ENCODE measurements around the gene AKAP6.

Gene AKAP6

GRCh38 chr14:32472076-32472475, 143.0 kb downstream of the AKAP6 start:
- Mint-ChIP-seq H3K27me3 (no peaks in the 10 kb centered on the region), H3K36me3 (no peaks in the 10 kb centered on the region), H3K27ac (no peak overlapping the region), H3K4me3 (no peak overlapping the region), H3K4me1 (no peaks in the 10 kb centered on the region), H3K9me3 (no peaks in the 10 kb centered on the region)
- no peak for DNase-seq
- CTCF ChIA-PET = no interaction called here

DNA sequence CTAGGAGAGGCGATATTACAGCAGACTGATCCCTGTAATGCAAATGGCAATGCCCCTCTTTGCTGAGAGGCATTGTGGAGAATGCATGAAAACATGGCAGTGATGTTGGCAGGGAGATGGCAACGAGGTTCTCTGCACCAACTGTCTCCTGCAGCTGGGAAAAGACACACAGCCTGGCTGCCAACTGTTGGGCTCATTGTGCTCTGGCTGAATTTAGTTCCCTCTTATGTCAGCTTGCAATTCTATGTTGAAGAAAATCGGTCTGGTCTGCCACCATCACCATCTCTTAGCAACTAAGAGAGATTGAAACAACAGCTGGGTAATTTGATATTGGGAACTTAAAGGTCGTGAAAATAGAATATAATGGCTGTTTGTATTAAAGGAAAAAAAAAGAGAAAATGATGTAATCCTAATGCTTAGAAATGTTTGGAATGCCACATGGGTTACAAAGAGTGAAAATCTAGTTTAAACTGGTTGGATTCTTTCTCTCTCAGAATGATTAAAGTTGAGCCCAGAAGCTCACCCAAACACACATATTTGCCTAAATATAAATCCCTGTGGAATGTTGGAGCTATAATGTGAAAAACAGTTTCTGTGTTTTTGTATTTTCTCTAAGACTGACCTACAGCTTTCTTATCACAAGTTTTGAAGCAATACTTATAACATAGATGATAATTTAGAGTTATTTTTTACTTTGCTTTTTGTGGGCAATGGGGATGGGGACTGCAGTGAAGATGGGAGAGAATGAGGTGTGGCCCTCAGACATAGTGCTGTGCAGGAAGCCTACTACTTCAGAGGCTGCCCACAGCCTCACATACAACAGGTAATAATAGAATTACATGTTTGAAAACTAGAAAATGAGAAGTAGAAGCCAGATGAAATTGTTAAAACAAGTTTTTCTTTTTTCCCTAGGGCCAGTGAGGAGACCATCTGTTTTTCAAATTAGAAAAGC, 143.7 kb downstream of the AKAP6 start:
- DNase-seq = no peak
- Mint-ChIP-seq H3K9me3 (no peaks in the 10 kb centered on the region), H3K4me3 (no peak overlapping the region), H3K4me1 (no peaks in the 10 kb centered on the region), H3K27ac (no peak overlapping the region), H3K36me3 (no peaks in the 10 kb centered on the region), H3K27me3 (no peaks in the 10 kb centered on the region)
- CTCF ChIA-PET = no interaction called here

DNA sequence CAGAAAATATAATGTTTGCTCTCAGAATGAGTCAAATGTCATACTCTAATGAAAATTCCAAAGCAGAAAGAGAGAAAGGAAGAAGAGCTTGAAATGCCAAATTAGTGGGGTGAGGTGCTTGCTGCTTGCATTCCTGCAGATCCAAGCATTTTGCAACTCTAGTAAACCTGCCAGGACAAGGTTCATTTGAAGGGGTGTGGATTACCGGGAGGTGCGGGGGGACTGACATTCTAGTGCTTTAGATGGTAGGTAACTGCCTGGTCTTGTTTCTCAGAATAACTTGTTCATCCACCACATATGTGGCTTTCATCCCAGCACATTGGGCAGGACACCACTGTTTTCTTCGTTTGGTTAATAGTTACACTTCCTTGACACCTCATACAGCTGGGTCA, 144.4 kb downstream of the AKAP6 start:
- DNase-seq = no peak
- CTCF ChIA-PET = interaction anchor here (0.8 kb wide), 1 partner anchor 39 kb away, joined by 3 read pairs; no protein-coding TSS in a partner anchor
- no peak overlapping the region for H3K27ac Mint-ChIP-seq
- H3K4me3 Mint-ChIP-seq = no peak overlapping the region
- no peaks in the 10 kb centered on the region for H3K4me1 Mint-ChIP-seq
- H3K9me3 Mint-ChIP-seq = no peaks in the 10 kb centered on the region
- no peaks in the 10 kb centered on the region for H3K36me3 Mint-ChIP-seq
- H3K27me3 Mint-ChIP-seq = no peaks in the 10 kb centered on the region

- Mint-ChIP-seq H3K4me1 (no peaks in the 10 kb centered on the region), H3K27ac (no peak overlapping the region), H3K4me3 (no peak overlapping the region), H3K9me3 (no peaks in the 10 kb centered on the region), H3K27me3 (no peaks in the 10 kb centered on the region), H3K36me3 (no peaks in the 10 kb centered on the region)
- DNase-seq = no peak
- CTCF ChIA-PET = no interaction called here
These were observed 145.5 kb downstream of the AKAP6 start for GRCh38 chr14:32474478-32475195.

DNA sequence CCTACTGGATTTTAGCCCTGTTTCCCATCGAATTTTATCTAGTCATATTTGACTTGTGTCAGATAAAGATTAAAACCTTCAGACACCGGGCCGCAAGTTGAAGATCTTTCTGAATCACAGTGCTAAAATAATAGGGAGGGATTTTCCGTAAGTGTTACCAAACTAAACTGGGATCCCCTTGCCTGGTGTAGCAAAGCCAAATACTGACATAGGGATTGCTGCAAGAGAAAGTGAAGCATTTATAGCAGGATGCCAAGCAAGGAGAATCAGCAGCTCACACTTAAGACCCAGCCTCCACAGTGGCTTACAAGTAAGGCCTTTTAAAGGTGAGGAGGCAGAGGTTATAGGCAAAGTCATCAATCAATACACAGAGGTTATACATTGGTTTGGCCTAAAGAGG, 147.4 kb downstream of the AKAP6 start:
- no peaks in the 10 kb centered on the region for H3K27me3 Mint-ChIP-seq
- no peaks in the 10 kb centered on the region for H3K9me3 Mint-ChIP-seq
- CTCF ChIA-PET = no interaction called here
- H3K27ac Mint-ChIP-seq = no peak overlapping the region
- no peaks in the 10 kb centered on the region for H3K36me3 Mint-ChIP-seq
- DNase-seq = no peak
- no peaks in the 10 kb centered on the region for H3K4me1 Mint-ChIP-seq
- H3K4me3 Mint-ChIP-seq = no peak overlapping the region

DNA sequence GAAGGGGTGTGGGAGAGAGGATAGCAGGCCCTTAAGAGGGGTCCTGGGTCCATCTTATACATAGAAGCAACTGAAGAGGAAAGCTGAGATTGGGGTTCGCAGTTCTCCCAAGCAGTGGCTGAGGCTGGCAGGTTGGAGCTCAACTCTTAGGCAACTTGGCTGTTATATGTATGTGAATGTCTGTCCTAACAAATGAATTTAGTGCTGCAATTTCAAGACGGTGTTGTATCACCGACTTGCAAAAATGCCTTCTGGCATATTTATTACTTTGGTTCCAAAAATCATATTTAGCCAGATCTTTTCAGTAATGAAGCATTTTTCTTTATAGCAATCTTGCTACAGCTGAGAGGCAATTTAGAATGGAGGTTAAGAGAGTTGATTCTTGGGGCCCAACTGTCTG, 148.3 kb downstream of the AKAP6 start:
- CTCF ChIA-PET = no interaction called here
- Mint-ChIP-seq H3K27me3 (no peaks in the 10 kb centered on the region), H3K36me3 (no peaks in the 10 kb centered on the region), H3K4me1 (no peaks in the 10 kb centered on the region), H3K9me3 (no peaks in the 10 kb centered on the region), H3K4me3 (no peak overlapping the region), H3K27ac (no peak overlapping the region)
- no peak for DNase-seq

- Mint-ChIP-seq H3K27ac (no peak overlapping the region), H3K27me3 (no peaks in the 10 kb centered on the region), H3K4me1 (no peaks in the 10 kb centered on the region), H3K4me3 (no peak overlapping the region), H3K36me3 (no peaks in the 10 kb centered on the region), H3K9me3 (no peaks in the 10 kb centered on the region)
- CTCF ChIA-PET = no interaction called here
- DNase-seq = no peak
These were observed 149.0 kb downstream of the AKAP6 start for GRCh38 chr14:32478050-32478449.

DNA sequence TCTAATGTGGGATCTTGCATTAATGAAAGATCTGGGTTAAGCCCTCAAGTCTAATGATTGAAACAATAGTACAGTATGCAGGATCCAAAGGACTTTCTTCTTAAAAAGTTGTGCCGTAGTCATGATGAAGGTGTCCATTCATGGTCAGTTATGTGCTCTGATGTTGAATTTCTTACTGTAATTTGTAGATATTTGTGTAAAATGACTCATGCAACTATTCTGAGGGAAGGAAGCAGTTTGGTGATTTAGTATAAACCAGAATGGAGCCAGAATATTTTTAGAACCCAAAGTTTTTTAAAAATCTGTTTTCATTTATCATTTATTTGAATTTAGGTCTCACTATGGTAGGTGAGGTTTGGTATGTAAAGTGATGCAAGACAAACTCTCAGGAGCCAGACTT, 151.2 kb downstream of the AKAP6 start:
- no peak overlapping the region for H3K27ac Mint-ChIP-seq
- H3K36me3 Mint-ChIP-seq = no peaks in the 10 kb centered on the region
- H3K4me3 Mint-ChIP-seq = no peak overlapping the region
- no peak for DNase-seq
- no peaks in the 10 kb centered on the region for H3K9me3 Mint-ChIP-seq
- CTCF ChIA-PET = no interaction called here
- H3K27me3 Mint-ChIP-seq = no peaks in the 10 kb centered on the region
- no peaks in the 10 kb centered on the region for H3K4me1 Mint-ChIP-seq

GRCh38 chr14:32481707-32482106, 152.6 kb downstream of the AKAP6 start:
- no peaks in the 10 kb centered on the region for H3K4me1 Mint-ChIP-seq
- CTCF ChIA-PET = interaction anchor here (0.6 kb wide), 1 partner anchor 64 kb away, joined by 3 read pairs; no protein-coding TSS in a partner anchor
- no peak overlapping the region for H3K27ac Mint-ChIP-seq
- no peaks in the 10 kb centered on the region for H3K36me3 Mint-ChIP-seq
- DNase-seq = no peak
- no peaks in the 10 kb centered on the region for H3K27me3 Mint-ChIP-seq
- no peak overlapping the region for H3K4me3 Mint-ChIP-seq
- no peaks in the 10 kb centered on the region for H3K9me3 Mint-ChIP-seq

- no peaks in the 10 kb centered on the region for H3K27me3 Mint-ChIP-seq
- H3K4me3 Mint-ChIP-seq = no peak overlapping the region
- H3K9me3 Mint-ChIP-seq = no peaks in the 10 kb centered on the region
- DNase-seq = no peak
- H3K4me1 Mint-ChIP-seq = no peaks in the 10 kb centered on the region
- no peak overlapping the region for H3K27ac Mint-ChIP-seq
- CTCF ChIA-PET = no interaction called here
- H3K36me3 Mint-ChIP-seq = no peaks in the 10 kb centered on the region
These were observed 162.4 kb downstream of the AKAP6 start for GRCh38 chr14:32491416-32492016.

- no peak overlapping the region for H3K4me3 Mint-ChIP-seq
- H3K27me3 Mint-ChIP-seq = no peaks in the 10 kb centered on the region
- no peaks in the 10 kb centered on the region for H3K4me1 Mint-ChIP-seq
- CTCF ChIA-PET = no interaction called here
- no peak overlapping the region for H3K27ac Mint-ChIP-seq
- H3K9me3 Mint-ChIP-seq = no peaks in the 10 kb centered on the region
- H3K36me3 Mint-ChIP-seq = no peaks in the 10 kb centered on the region
- DNase-seq = no peak
These were observed 163.4 kb downstream of the AKAP6 start for GRCh38 chr14:32492457-32492856.

GRCh38 chr14:32494609-32495434, 165.7 kb downstream of the AKAP6 start:
- Mint-ChIP-seq H3K4me1 (no peaks in the 10 kb centered on the region), H3K36me3 (no peaks in the 10 kb centered on the region)
- CTCF ChIA-PET = no interaction called here

DNA sequence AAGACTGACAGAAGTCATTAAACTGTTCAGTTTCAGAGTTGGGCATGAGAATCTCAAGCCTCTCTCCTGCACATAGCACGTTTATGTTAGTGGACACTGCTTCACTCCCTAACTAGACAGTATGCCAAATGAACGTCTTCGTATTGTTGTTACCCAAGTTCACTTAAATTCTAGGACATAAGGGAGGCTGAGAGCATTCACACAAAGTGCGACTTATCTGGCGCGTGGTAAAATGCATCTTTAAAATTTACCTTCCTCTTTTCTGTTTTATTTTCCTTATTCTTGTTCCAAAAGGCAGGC, 166.3 kb downstream of the AKAP6 start:
- no peaks in the 10 kb centered on the region for H3K27me3 Mint-ChIP-seq
- H3K4me3 Mint-ChIP-seq = no peak overlapping the region
- H3K36me3 Mint-ChIP-seq = no peaks in the 10 kb centered on the region
- H3K4me1 Mint-ChIP-seq = no peaks in the 10 kb centered on the region
- CTCF ChIA-PET = no interaction called here
- H3K9me3 Mint-ChIP-seq = no peaks in the 10 kb centered on the region
- DNase-seq = no peak
- no peak overlapping the region for H3K27ac Mint-ChIP-seq

More at GRCh38 chr14:32494609-32495434, 165.7 kb downstream of the AKAP6 start:
- H3K4me3 Mint-ChIP-seq = no peak overlapping the region
- no peak overlapping the region for H3K27ac Mint-ChIP-seq
- no peaks in the 10 kb centered on the region for H3K9me3 Mint-ChIP-seq
- DNase-seq = no peak
- no peaks in the 10 kb centered on the region for H3K27me3 Mint-ChIP-seq

DNA sequence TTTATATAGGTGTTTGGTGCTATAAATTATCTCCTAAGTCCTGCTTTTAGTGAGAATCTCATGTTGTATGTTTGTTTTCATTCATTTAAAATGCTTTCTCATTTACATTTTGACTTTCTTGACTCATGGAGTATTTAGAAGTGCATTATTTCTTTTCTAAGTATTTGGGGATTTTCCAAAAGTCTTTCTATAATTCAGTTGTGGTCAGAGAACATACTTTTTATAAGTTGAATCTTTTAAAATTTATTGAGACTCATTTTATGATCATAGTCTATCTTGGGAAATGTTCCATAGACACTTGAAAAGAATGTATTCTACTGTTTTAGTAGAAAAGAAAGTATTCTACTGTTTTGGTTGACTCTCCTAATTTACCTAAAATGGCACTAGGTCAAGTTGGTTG, 168.2 kb downstream of the AKAP6 start:
- H3K27ac Mint-ChIP-seq = no peak overlapping the region

More for the DNA sequence above, 168.2 kb downstream of the AKAP6 start:
- Mint-ChIP-seq H3K4me3 (no peak overlapping the region), H3K36me3 (no peaks in the 10 kb centered on the region), H3K9me3 (no peaks in the 10 kb centered on the region), H3K4me1 (no peaks in the 10 kb centered on the region), H3K27me3 (no peaks in the 10 kb centered on the region)
- no peak for DNase-seq
- CTCF ChIA-PET = no interaction called here

Measured in activated naive CD4-positive, alpha-beta T cell treated with anti-CD3 and anti-CD28 coated beads, Interleukin-2, amount 10 ng/mL, durations not matched to agents 7 days and 5 days (primary cell).